GM19351 (cell line): Measurements from ENCODE around the gene PDIA5.
"Not testable (repeated sequence)": the region's sequence is repeated elsewhere in the genome, so short reads cannot be mapped to it uniquely, and the experiment has no call there.

Experiments used
- ATAC-seq: cut with Tn5 transposase; IDR thresholded peaks from one replicate; pipeline ENCODE4 v1.9.1; 2021; ENCODE audit warnings: mild to moderate bottlenecking, moderate library complexity; ENCODE audit not compliant: unreplicated experiment

PDIA5 gene

GRCh38 chr3:123112656-123113055, 45.8 kb downstream of the PDIA5 start:
- not testable (repeated sequence) for ATAC-seq

GRCh38 chr3:123113889-123114450, 47.1 kb downstream of the PDIA5 start:
- ATAC-seq: no peak

- no peak for ATAC-seq
These were observed 49.3 kb downstream of the PDIA5 start for GRCh38 chr3:123116116-123116515.

- ATAC-seq: no peak
These were observed 52.6 kb downstream of the PDIA5 start for GRCh38 chr3:123119388-123119787.

- no peak for ATAC-seq
These were observed 53.0 kb downstream of the PDIA5 start for GRCh38 chr3:123119802-123120201.

- ATAC-seq: no peak
These were observed 53.7 kb downstream of the PDIA5 start for GRCh38 chr3:123120573-123120972.

- ATAC-seq: no peak
These were observed 55.2 kb downstream of the PDIA5 start for GRCh38 chr3:123122057-123122456.

GRCh38 chr3:123122525-123123315, 55.9 kb downstream of the PDIA5 start:
- ATAC-seq: no peak

GRCh38 chr3:123123716-123124616, 57.1 kb downstream of the PDIA5 start:
- no peak for ATAC-seq

GRCh38 chr3:123124971-123125370, 58.1 kb downstream of the PDIA5 start:
- ATAC-seq: no peak

- no peak for ATAC-seq
These were observed 59.2 kb downstream of the PDIA5 start for GRCh38 chr3:123126031-123126430.

- no peak for ATAC-seq
These were observed 59.8 kb downstream of the PDIA5 start for GRCh38 chr3:123126653-123127052.

- no peak for ATAC-seq
These were observed 62.3 kb downstream of the PDIA5 start for GRCh38 chr3:123129092-123129491.

GRCh38 chr3:123129532-123129931, 62.7 kb downstream of the PDIA5 start:
- ATAC-seq: no peak

- ATAC-seq: no peak
These were observed 63.4 kb downstream of the PDIA5 start for GRCh38 chr3:123130079-123130750.

- no peak for ATAC-seq
These were observed 67.8 kb downstream of the PDIA5 start for GRCh38 chr3:123134671-123135070.

- ATAC-seq: no peak
These were observed 70.2 kb downstream of the PDIA5 start for GRCh38 chr3:123137001-123137400.

GRCh38 chr3:123138839-123139444, 72.1 kb downstream of the PDIA5 start:
- no peak for ATAC-seq

- no peak for ATAC-seq
These were observed 72.7 kb downstream of the PDIA5 start for GRCh38 chr3:123139522-123139921.

GRCh38 chr3:123140550-123140949, 73.7 kb downstream of the PDIA5 start:
- ATAC-seq: no peak

GRCh38 chr3:123141276-123141675, 74.5 kb downstream of the PDIA5 start:
- ATAC-seq: no peak
